Stimulated activated CD4-positive, alpha-beta T cell treated with anti-CD3 and anti-CD28 coated beads, Interleukin-2, amount 100 ng/mL, for 48 hours (primary cell): ENCODE data around the gene BRD7.
"Not testable (repeated sequence)": the region's sequence is repeated elsewhere in the genome, so short reads cannot be mapped to it uniquely, and the experiment has no call there.

Experiments used
- DNase-seq, 2 donors: peaks; one replicate each; pipeline ENCODE4 v3.0.0-alpha.2; 2020

BRD7 gene

DNA sequence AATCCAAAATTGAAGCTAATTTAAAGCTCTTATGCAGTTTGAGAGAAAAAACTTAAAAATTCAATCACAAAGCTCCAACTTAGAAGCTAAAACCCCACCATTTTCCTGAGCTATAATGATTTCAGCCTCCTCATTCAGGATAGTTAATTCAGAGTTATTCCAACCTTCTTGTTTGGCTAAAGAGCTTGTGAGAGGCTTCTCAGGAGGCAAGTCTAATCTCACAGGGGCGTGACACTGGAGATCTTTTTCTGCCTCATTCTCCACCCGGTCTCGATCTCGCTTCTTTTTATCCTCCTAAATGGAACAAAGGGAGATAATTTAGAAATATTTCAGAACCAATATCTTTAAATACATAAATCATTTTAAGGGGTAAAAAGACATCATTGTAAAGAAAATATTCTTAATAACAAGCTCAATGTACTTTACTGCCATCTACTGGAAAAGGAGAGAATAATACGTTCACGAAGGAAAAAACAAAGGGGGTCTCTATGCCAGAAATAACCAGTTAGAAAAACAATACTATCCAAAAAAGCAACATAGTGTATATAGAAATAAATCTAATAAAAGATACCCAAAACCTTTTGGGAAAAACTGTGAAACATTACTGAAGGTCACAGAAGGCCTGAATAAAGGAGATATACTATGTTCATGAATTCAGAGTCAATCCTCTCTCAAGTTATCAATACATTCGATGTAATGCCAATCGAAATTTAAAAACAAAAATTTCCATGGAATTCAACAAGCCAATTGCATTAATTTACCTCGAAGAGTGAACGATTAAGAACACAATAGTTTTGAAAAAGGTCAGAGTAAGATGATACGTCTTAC lies 13.9 kb downstream of the BRD7 start:
- DNase-seq, result no peak

DNA sequence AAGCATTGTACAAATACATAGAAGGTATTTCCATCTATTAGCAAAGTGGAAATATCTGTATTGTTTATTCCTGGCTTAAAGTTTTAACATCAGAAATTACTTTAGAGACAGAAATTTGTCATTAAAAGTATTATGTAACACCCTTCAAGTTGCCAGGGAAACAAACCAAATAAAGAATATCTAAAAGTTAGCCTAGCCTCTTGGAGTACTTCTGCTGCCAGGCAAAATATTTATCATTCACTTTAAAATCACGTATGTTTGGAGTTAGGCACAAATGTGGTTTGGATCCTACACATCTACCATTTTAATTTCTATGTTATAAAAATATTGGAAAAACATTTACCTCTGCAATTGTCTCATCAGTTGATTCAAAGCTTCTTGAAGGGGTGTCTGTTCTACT lies 14.7 kb downstream of the BRD7 start:
- no peak for DNase-seq

DNA sequence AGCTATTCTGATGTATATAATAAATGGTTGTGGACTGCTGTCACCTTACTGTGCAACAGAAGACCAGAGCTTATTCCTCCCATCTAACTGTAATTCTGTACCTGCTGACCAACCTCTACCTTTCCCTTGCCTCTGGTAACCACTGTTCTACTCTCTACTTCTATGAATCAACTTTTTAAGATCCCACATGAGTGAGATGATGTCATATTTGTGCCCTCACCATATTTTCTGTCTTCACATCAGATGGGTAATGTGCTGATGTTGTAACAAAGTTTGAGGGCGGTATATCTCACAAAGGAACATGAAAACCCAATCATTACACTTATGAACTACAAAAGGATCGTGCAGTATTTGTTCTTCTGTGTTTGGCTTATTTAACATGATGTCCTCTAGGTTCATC lies 16.8 kb downstream of the BRD7 start:
- DNase-seq, result no peak

DNA sequence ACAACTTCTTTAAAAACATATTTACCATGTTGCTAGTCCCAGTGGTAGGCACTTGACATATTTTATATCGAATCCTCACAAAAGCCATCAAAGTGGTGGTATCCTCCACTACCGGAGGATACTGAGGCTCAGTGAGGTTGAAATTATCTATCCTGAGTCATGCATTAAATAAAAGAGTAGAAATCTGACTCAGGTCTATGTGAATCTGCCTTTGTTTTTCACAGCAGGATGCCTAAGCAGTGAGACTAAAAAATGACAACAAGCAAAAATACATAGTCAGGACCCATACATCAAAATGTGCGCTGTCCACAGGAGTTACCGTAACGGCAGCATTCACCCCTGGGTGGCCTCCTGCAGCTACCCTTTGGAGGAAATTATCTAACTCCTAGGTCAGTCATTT lies 17.7 kb downstream of the BRD7 start:
- no peak for DNase-seq

DNA sequence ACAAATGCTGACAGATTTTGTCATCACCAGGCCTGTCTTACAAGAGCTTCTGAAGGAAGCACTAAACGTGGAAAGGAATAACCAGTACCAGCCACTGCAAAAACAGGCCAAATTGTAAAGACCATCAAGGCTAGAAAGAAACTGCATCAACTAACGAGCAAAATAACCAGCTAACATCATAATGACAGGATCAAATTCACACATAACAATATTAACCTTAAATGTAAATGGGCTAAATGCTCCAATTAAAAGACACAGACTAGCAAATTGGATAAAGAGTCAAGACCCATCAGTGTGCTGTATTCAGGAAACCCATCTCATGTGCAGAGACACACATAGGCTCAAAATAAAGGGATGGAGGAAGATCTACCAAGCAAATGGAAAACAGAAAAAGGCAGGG lies 23.6 kb downstream of the BRD7 start:
- DNase-seq, result not testable (repeated sequence)

DNA sequence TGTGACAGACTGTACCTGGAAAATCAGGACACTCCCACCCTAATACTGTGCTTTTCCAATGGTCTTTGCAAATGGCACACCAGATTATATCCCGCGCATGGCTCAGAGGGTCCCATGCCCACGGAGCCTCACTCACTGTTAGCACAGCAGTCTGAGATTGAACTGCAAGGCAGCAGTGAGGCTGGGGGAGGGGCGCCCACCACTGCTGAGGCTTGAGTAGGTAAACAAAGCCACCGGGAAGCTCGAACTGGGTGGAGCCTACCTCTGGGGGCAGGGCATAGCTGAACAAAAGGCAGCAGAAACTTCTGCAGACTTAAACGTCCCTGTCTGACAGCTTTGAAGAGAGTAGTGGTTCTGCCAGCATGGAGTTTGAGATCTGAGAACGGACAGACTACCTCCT lies 25.2 kb downstream of the BRD7 start:
- not testable (repeated sequence) for DNase-seq

DNA sequence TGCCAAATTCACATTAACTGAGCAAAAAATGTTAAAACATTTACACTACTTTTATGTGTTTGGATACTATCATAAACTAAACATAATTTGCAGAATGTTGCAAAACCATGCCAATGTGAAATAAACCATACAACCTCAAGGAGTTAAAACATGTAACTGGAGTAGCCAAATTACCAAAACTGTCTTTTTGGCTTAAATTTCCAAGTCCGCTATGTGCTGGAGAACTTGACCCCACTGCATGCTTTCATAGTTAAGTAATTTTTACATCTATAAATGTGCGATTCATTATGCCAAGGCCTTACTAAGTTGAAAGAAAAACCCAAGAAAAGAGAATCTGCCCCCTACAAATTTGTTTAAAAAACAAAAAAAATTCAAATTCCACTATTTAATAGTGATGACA lies 28.2 kb downstream of the BRD7 start:
- no peak for DNase-seq

DNA sequence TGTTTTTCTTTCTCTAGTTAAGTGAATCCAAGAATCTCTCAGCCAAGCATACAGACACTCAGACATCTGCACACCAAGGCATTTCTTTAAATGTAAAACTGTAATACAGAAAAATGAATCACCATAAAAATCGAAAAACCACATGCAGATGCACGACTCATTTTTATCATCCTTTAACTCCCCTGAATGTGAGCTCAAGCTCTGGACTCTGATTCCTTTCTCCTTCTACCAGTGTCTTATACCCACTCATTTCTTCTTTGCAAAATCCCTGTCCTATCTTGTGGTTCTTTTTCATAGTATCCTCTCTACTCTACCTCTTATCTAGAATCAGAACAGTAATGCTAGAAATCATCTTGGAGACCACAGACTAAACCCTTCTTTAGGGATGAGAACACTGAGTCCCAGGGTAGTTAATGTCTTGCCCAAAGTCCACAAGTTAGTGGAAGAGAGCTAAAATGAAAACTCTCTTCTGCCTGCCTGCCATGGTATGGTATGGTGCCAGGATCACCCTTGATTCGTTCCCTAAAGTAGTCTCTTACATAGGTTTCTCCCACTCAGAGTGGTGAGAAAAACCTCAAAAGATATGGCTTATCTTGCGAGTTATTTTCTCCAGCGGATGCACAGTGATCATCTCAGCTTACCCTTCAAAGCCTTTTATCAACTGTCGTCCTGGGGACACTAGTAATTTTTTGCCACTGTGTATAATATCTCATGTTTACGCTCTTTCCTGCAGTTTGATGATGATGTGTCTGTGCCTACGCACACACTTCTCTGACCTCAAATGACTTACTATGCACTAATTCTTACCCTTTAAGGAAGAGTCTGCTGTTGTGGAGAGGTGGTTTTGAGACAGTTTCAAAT lies 30.2 kb downstream of the BRD7 start:
- no peak for DNase-seq

DNA sequence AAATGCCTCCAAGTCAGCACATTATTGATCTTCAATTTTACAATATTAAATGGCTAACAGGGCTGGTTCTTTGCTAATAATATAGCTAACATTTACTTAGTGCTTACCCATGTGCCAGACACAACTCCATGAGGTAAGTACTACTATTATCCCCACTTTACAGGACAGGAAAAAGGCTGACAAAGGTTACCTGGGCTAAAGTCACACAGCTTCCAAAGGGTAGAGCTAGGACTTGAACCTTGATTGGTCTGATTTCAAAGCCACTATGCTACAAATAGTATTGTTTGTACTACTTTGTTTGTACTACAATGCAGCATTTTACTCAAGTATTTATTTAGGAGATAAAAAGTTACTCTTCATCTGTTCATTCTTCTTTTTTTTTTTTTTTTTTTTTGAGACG lies 31.9 kb downstream of the BRD7 start:
- DNase-seq, result no peak

DNA sequence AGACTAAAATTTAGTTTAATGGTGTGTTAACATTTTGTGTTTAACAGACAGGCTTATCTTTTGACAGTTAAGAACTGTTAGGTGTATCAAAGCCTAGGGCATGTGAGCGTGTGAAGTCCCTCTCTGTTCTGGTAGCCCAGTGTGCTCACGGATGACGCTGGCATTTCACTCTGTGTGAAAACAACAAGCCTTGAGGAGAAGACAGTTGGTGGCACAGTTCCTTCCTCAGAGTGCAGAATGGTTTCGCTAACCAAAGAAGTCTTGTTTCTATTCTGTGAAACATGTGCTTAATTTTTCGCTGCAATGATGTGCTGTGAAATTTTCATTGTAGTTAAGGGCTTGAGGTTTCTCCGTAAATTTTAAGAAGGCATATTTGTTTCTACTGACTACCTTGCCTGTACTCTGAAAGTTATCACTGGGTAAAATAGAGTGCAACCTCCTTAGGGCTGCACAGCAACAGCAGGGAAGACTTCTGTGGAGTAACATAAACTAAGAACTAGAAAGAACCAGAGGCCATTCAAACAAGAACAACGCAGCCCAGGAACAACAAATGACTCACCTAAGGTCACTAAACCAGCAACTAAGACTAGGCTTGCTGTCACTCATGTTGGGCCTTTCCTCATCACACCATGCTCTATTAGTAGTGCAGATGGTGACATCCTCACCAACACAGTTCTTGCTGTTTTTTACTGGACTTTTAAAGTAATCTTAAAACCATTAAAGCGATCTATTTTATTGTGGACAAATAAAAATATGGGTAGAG lies 33.4 kb downstream of the BRD7 start:
- no peak for DNase-seq

DNA sequence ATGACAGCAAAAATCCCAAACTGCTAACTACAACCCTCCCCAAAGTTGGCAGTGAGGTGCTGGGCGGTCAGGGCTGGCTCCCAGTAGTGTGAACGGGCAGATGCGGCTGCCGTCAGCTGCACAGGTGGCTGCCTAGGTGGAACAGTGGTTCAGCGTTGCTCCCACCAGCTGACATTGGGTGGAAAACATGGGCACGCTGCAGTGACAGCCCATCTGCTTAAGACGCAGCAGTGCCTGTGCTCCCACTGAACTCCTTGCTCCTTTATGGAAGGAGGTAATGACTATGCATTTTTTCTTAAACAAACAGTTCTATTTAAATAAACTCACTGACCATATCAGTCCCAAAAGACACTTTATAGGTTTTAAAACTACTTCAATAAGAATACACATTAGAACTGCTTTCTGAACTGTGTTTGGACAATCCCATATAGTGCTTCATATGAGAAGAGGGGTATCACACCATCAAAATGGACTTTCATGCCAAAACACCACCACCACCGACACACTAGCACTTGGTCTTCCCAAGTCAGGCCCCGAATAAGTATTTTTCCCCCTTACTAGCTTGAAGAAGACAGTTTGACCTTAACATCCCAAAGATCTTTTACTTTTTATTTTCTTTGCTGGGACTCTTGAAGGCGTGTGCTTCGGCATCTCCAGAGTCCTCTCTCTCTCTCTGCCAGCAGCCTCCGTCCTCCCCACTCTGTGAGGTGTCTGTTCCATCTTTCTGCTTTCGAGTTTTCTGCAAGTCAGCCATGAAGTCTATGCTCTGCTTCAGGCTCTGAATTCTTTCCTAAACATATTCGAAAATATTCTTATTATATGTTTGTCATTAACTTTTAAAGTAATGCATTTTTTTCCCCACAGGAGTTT lies 34.4 kb downstream of the BRD7 start:
- no peak for DNase-seq

DNA sequence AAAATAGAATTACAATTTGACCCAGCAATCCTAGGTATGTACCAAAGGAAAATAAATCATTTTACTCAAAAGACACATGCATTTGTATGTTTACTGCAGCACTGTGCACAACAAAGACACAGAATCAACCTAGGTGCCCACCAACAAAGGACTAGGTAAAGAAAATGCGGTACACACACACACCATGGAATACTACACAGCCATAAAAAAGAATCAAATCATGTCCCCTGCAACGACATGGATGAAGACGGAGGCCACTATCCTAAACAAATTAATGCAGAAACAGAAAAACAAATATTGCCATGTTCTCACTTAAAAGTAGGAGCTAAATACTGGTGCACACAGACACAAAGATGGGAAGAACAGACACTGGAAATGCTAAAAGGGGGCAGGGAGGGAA lies 36.2 kb downstream of the BRD7 start:
- DNase-seq, result no peak

DNA sequence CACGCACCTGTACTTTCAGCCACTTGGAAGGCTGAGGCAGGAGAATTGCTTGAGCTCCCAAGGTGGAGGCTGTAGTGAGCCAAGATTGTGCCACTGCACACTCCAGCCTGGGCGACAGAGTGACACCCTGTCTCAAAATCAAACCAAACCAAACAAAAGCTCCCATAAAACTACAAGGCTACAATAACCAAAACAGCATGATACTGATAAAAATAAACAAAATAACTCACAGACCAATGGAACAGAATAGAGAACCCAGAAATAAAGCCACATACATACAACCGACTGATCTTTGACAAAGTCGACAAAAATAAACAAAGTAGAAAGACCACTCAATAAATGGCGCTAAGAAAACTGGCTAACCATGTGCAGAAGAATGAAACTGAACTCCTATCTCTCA lies 37.2 kb downstream of the BRD7 start:
- no peak for DNase-seq

DNA sequence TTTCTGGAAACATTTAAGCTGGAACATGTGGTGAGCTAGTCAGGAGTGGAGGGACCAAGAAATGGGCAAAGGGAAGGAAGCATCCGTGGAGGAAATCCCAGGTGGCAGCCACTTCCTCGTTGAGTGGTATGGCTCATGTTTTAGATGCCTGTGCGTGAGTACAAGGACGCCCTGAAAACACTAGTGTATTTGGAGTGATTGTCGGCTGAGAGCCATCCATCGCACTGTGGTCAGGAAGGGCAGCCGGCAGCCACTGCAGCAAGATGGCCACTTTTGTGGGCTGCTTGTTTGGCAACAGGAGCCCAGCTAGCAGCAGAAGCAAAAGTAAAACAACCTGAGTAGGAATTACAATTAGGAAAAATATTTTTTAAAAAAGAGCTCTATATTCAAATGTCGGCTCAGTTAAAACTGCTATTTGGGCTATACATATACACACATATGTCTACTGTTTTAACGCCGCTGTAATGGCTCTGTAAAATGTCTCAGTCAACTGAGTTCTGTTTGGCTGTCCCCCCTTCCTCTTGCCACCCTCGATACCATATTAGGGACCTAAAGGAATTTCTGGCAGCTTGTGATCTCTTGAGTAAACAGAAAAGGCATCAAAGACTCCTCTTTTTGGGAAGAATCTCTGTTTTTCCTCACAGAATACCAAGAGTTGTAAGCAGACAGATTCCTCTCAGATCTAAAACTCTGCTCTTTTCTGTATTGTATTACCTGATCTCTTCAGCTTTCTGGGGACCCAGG lies 39.2 kb downstream of the BRD7 start:
- DNase-seq, result no peak

DNA sequence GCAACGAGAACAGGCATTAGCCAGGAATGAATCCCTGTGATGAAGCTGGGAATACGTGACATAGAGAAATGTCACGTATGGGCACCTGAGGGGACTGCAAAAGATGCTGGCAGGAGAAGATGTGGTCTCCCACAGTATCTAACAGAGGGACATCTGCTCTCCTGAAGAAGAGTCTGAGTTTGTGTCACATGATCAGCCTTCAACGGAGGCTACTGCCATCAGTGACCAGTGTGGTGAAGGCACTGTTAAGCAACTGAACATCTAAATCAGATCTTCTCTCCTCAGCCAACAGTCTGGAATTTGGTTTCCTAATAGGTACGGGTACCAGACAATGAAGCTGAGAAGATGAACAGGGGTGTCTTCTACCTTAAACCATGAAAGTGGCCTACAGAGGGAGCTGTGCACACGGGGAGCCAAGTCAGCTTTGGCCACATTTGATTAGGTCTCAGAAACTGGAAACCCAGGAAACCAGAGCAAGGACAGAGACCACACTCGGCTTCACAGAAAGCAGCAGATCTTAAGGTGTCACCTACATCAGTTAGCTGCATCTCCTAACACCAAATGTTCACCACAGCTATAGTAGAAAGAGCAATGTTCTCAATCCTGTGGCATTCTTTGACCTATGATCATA lies 41.8 kb downstream of the BRD7 start:
- DNase-seq, result peak; percentile 50 to 55

DNA sequence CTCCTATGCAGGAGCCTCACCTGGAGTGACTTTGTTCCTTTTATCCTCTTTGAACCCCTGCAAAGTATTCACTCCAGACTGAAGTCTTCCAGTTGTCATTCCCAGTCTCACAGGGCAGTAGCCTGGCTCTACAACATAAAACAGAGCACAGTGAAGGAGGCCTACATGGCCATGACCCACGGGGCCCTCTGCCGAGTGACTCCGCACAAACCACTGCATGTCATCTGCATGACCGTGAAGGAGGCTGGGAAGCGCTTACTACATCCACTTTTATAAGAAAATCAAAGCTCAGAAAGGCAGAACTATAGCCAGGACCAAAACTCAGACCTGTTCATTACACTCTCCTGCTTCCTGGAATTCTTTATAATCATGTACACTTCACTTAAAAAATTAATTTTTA lies 42.5 kb downstream of the BRD7 start:
- no peak for DNase-seq

DNA sequence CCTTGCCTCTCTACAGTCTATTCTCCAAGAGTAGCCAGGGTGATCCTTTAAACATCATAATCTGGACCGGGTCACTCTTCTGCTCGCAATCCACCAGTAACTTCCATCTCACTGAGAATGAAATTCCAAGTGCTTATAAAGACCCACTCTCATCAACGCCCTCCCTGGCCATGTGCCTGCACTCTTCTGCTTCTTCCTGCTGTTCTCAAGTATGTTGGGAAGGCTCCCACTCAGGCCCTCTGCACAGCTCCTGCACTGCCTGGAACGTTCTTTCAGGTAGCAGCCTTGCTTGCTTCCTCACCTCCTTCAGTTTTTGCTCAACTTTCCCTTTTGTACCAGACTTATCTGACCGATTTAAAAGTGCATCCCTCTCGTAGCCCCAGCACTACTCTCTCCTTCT lies 44.4 kb downstream of the BRD7 start:
- no peak for DNase-seq

DNA sequence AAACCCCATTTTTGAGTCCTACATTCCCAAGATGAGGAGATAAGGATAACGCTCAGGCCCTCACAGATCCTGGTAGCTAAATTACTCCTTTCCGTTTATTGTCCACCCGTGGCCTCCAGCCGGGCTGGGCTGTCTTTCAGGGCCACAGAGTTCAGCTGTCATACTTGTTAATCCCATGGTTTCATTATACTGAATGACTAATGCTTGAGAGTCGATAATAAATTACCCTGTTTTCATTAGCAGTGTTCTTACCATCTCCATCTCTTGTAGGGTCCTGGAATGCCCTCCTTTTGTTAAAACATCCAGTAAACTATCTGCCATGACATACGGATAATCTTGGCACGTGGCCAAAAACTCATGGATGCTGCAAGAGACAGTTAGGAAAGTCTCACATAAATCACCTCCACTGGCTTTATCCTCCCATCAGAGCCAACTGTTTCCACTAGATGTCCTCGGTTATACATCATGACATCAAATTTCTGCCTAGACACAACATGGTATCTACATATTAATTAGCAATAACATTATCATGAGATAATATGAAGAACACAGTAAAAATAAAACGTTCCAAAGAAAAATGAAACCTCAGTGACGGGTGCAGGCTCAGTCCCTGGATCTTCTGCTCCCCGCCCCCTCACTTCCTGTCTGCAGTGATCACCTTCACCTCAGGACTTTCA lies 45.3 kb downstream of the BRD7 start:
- DNase-seq, result no peak

DNA sequence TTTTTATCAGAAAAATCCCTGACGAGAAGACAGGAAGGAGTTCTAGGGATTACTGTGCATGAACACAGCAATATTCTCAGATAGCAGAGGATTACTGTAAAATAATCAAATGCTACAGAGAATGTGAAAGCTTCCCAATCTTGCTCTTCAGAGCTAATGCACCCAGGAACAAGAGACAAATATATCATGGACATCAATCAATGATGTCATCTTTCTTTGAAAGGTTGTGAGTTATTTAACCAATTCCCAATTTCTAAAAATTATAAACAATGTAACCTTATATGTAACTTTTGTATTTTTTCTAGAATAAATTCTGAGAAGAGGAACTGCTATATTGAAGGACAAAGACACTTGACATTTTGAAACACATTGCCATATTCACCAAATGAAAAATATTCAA lies 46.5 kb downstream of the BRD7 start:
- DNase-seq, result no peak

DNA sequence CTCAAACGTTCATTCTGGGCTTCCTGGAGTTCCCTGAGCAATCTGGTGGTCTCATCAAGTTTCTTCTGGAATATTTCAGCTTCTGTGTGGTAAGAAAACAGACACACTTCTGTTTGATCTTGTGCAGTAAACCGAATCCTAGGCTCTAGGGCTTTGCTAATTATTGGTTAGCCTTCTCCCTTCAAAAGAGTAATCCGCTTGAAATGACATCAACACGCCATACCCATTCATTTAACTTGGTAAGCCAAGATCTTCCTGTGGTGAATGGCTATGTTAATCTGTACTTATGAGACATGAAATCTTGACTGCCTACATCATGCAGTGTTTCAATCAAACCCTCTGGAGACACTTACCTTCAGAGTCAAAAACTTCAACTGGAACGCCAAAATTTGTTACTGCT lies 48.5 kb downstream of the BRD7 start:
- DNase-seq, result no peak
